HepG2 (cell line): ENCODE measurements around the gene P2RX2. TPM values are rescaled to one million over a fixed set of nuclear protein-coding genes. Genes with fewer than 3 reads are reported as not detected.

ENCODE experiments used
- EED ChIP-seq: sonication (generic); formaldehyde crosslinking; IDR thresholded peaks from 2 replicates; pipeline ENCODE4 v1.5.0; 2020; ENCODE audit warnings: mild to moderate bottlenecking, missing genetic modification reagents
- GABPA ChIP-seq, 2 experiments: IDR thresholded peaks; 2 replicates each; pipeline ENCODE4 v1.6.1; 2011 to 2016; ENCODE audit warnings: low read depth in 2 of 2, low read length in 1 of 2, missing biosample characterization in 1 of 2, missing genetic modification characterization in 1 of 2
- HOXA5 ChIP-seq: sonication (generic); formaldehyde crosslinking; IDR thresholded peaks from 2 replicates; pipeline ENCODE4 v1.4.0; 2020; ENCODE audit warnings: missing genetic modification reagents
- HOXD1 ChIP-seq: sonication (generic); formaldehyde crosslinking; IDR thresholded peaks from 2 replicates; pipeline ENCODE4 v1.5.0; 2020; ENCODE audit warnings: missing genetic modification reagents
- KAT7 ChIP-seq: IDR thresholded peaks from 2 replicates; pipeline ENCODE4 v1.6.1; 2018; ENCODE audit warnings: borderline replicate concordance, missing compliant biosample characterization
- NR2F6 ChIP-seq, 2 experiments: IDR thresholded peaks; 2 replicates each; pipeline ENCODE4 v1.6.1; 2016; ENCODE audit warnings: antibody characterized with exemption in 1 of 2, mild to moderate bottlenecking in 1 of 2
- NRL ChIP-seq: sonication (generic); formaldehyde crosslinking; IDR thresholded peaks from 2 replicates; pipeline ENCODE4 v1.5.0; 2020; ENCODE audit warnings: missing genetic modification reagents, mild to moderate bottlenecking, moderate library complexity, borderline replicate concordance
- PATZ1 ChIP-seq: sonication (generic); formaldehyde crosslinking; IDR thresholded peaks from 2 replicates; pipeline ENCODE4 v1.4.0; 2020; ENCODE audit warnings: missing genetic modification reagents
- SMAD1 ChIP-seq: sonication (generic); formaldehyde crosslinking; IDR thresholded peaks from 2 replicates; pipeline ENCODE4 v1.4.0; 2020; ENCODE audit warnings: missing genetic modification reagents, low read depth, mild to moderate bottlenecking, borderline replicate concordance
- XRCC5 ChIP-seq: fragments of 200-400 bp; formaldehyde crosslinking; optimal IDR thresholded peaks from 2 replicates; pipeline ENCODE3; 2017; ENCODE audit warnings: mild to moderate bottlenecking, low read length
- ZBTB43 ChIP-seq: sonication (generic); formaldehyde crosslinking; conservative IDR thresholded peaks from 2 replicates; pipeline ENCODE4 v1.4.0; 2020; ENCODE audit warnings: missing genetic modification reagents
- ZNF275 ChIP-seq: sonication (generic); formaldehyde crosslinking; IDR thresholded peaks from 2 replicates; pipeline ENCODE4 v1.8.0; 2022; ENCODE audit warnings: missing genetic modification reagents, mild to moderate bottlenecking, inconsistent platforms, borderline replicate concordance
- ZNF646 ChIP-seq: sonication (generic); formaldehyde crosslinking; IDR thresholded peaks from 2 replicates; pipeline ENCODE4 v1.9.0; 2021; ENCODE audit warnings: mild to moderate bottlenecking, missing genetic modification reagents
- ZNF740 ChIP-seq: sonication (generic); formaldehyde crosslinking; IDR thresholded peaks from 2 replicates; pipeline ENCODE4 v1.4.0; 2020; ENCODE audit warnings: missing genetic modification reagents
- ZNF747 ChIP-seq: sonication (generic); formaldehyde crosslinking; IDR thresholded peaks from 2 replicates; pipeline ENCODE4 v1.8.1; 2023; ENCODE audit warnings: missing genetic modification reagents, mild to moderate bottlenecking, borderline replicate concordance
- polyA plus RNA-seq, 8 experiments: library from polyadenylated mRNA; depleted of rRNA in 3 of 8; stranded (reverse) in 7 of 8; unstranded in 1 of 8; fragments of >200 nt; fragmentation: Illumina TruSeq in 4 of 8; extraction: Trizol in 4 of 8; gene quantifications; 2 replicates each; pipeline versions ENCODE4 v1.2.1 to v1.2.3, GENCODE V29; 2011 to 2016; ENCODE audit warnings: low read depth in 4 of 8, missing spikeins in 1 of 8, mixed read lengths in 1 of 8; ENCODE audit not compliant: insufficient read depth in 1 of 8
- total RNA-seq, 5 experiments: library from RNA; depleted of rRNA; stranded (reverse); fragments of >200 nt; fragmentation: Illumina TruSeq; extraction: Trizol; gene quantifications; 2 replicates each; pipeline ENCODE4 v1.2.3, GENCODE V29; 2016; ENCODE audit warnings: low read depth in 1 of 5

P2RX2 gene
- total and polyA plus RNA-seq, 2 of the 13 experiments (the other 11 are each of a cell fraction or from before 2014, with no cell fraction given): not detected

GRCh38 chr12:132608231-132609171 is 10.1 kb upstream of the P2RX2 start (continued):
- no peak for TF ChIP-seq ZNF275
- 0 out of 2 replicates have a peak, but pooled peaks have one; percentile 54 for TF ChIP-seq EED (CRISPR knock-in tag)
- peak; percentile 45; the same call in 1 of the 2 replicates for TF ChIP-seq HOXD1 (CRISPR knock-in tag)
- no peak for TF ChIP-seq ZNF740 (CRISPR knock-in tag)
- peak; percentile 47; the same call in 1 of the 2 replicates for TF ChIP-seq PATZ1 (CRISPR knock-in tag)
- no peak for TF ChIP-seq KAT7
- peak; percentile 36 for TF ChIP-seq NRL
- TF ChIP-seq ZNF646 (CRISPR knock-in tag): peak; percentile 33; the same call in 1 of the 2 replicates
- TF ChIP-seq SMAD1 (CRISPR knock-in tag): no peak
- TF ChIP-seq XRCC5: peak; percentile 73
- TF ChIP-seq ZBTB43: no peak; the same call in none of the 2 replicates
- peak; percentile 95 for TF ChIP-seq NR2F6 (IDR thresholded peaks at IDR 0.05)
- TF ChIP-seq NR2F6 (CRISPR knock-in tag; IDR thresholded peaks at IDR 0.05): peak; percentile 98
- no peak for TF ChIP-seq ZNF747 (CRISPR knock-in tag)
- TF ChIP-seq HOXA5: 0 out of 2 replicates have a peak, but pooled peaks have one; percentile 70
- no peak; the same call in 1 of the 2 replicates for TF ChIP-seq GABPA (IDR thresholded peaks at IDR 0.05; ENCODE audit: low read depth, low read length)
- peak; percentile 77 for TF ChIP-seq GABPA (CRISPR knock-in tag; IDR thresholded peaks at IDR 0.05; ENCODE audit: low read depth)
